Tibial nerve (tissue), 4 donors: ENCODE measurements around the gene FRYL.

Experiments
- EP300 ChIP-seq, 2 donors: sonication (generic); formaldehyde crosslinking; IDR thresholded peaks; one replicate each; pipeline ENCODE4 v1.6.1; 2017; ENCODE audit warnings: antibody characterized with exemption in 2 of 2, mild to moderate bottlenecking in 1 of 2
- TF ChIP-seq, protein P1 (sequence below), 5 experiments: fragments of 200-600 bp in 3 of 5; fragments of 450-650 bp in 2 of 5; sonication (generic) in 3 of 5; IDR thresholded peaks; one replicate each; pipeline ENCODE4 v1.5.1; 2016 to 2019; ENCODE audit warnings: antibody characterized with exemption in 5 of 5, mild to moderate bottlenecking in 3 of 5, moderate library complexity in 2 of 5

DNA sequence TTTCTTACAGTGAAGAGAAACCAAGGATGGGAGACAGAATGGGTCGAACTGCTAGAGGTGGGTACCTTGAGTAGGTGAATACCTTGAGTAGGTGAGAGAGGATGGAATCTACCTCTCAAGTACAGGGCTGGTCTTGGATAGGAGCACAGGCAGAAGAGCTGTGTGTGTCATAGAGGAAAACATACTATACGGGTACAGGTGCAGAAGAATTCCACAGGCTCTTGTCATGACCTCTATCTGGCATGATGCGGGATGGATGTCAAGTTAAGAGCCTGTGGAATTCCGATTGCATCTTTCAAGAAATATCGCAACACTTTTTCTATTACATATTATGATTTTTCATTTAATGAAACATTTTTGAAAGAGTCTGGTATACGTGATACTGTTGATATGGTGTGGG lies 32.8 kb upstream of the FRYL start:
- TF ChIP-seq, protein P1, sequence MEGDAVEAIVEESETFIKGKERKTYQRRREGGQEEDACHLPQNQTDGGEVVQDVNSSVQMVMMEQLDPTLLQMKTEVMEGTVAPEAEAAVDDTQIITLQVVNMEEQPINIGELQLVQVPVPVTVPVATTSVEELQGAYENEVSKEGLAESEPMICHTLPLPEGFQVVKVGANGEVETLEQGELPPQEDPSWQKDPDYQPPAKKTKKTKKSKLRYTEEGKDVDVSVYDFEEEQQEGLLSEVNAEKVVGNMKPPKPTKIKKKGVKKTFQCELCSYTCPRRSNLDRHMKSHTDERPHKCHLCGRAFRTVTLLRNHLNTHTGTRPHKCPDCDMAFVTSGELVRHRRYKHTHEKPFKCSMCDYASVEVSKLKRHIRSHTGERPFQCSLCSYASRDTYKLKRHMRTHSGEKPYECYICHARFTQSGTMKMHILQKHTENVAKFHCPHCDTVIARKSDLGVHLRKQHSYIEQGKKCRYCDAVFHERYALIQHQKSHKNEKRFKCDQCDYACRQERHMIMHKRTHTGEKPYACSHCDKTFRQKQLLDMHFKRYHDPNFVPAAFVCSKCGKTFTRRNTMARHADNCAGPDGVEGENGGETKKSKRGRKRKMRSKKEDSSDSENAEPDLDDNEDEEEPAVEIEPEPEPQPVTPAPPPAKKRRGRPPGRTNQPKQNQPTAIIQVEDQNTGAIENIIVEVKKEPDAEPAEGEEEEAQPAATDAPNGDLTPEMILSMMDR (IDR thresholded peaks at IDR 0.05), result no peak
- no peak for TF ChIP-seq EP300 (IDR thresholded peaks at IDR 0.05)
